Activated naive CD4-positive, alpha-beta T cell treated with anti-CD3 and anti-CD28 coated beads, Interleukin-2, amount 50 U/mL, for 24 hours (primary cell): ENCODE results near the gene NID2.

Experiments
- H3K27ac Mint-ChIP-seq: one replicate; pipeline ENCODE4 v1.8.0; 2021; ENCODE audit warnings: mild to moderate bottlenecking, mixed read lengths
- H3K27me3 Mint-ChIP-seq: one replicate; pipeline ENCODE4 v1.8.0; 2021; ENCODE audit warnings: mixed read lengths
- H3K36me3 Mint-ChIP-seq: one replicate; pipeline ENCODE4 v1.8.0; 2021; ENCODE audit warnings: mixed read lengths
- H3K4me1 Mint-ChIP-seq: one replicate; pipeline ENCODE4 v1.8.0; 2021; ENCODE audit warnings: mixed read lengths
- H3K4me3 Mint-ChIP-seq: one replicate; pipeline ENCODE4 v1.8.0; 2021; ENCODE audit warnings: mild to moderate bottlenecking, mixed read lengths
- H3K9me3 Mint-ChIP-seq: one replicate; pipeline ENCODE4 v1.8.0; 2021; ENCODE audit warnings: mixed read lengths

Gene NID2

DNA sequence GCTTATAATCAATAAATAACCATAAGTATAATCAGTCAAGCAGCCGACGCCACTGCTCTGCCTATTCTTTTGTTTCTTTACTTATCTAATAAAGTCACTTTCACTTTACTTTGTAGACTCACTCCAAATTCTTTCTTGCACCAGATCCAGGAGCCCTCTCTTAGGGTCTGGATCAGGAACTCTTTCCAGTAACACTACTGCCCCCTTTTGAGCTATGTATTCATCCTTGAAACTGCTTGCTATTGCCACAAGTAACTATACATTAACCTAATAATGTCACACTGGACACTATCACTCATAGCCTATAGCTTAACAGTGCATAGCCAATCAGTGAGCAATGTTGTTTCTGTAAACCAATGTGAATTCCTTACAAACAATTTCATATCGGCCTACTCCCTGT lies 2.8 kb upstream of the NID2 start:
- peaks cover 9% of the 10 kb centered on the region for H3K9me3 Mint-ChIP-seq
- no peak overlapping the region for H3K27ac Mint-ChIP-seq
- H3K4me3 Mint-ChIP-seq: no peak overlapping the region
- peaks cover 33% of the 10 kb centered on the region for H3K27me3 Mint-ChIP-seq
- H3K36me3 Mint-ChIP-seq: peaks cover 3% of the 10 kb centered on the region
- H3K4me1 Mint-ChIP-seq: peaks cover 17% of the 10 kb centered on the region

DNA sequence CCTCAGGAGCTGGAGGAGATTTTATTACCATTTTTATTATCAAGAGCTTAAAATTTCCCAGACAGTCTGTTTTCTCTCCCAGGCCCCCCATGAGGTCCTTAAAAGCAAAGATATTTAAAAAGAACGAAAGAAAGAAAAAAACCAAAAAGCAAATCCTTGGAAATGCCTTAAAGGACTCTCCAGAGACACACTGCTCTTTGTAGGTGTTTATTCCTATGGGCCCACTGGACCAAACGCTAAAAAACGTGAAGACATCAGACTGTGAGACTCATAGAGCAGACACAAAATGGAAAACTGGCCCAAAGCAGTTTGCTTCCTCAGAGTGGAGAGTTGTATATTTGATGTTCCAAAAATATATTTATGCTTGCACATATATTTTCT lies 1.2 kb upstream of the NID2 start:
- Mint-ChIP-seq H3K4me3 (no peak overlapping the region), H3K27me3 (peaks cover 34% of the 10 kb centered on the region), H3K9me3 (peaks cover 9% of the 10 kb centered on the region), H3K4me1 (peaks cover 17% of the 10 kb centered on the region), H3K27ac (no peak overlapping the region), H3K36me3 (peaks cover 3% of the 10 kb centered on the region)

DNA sequence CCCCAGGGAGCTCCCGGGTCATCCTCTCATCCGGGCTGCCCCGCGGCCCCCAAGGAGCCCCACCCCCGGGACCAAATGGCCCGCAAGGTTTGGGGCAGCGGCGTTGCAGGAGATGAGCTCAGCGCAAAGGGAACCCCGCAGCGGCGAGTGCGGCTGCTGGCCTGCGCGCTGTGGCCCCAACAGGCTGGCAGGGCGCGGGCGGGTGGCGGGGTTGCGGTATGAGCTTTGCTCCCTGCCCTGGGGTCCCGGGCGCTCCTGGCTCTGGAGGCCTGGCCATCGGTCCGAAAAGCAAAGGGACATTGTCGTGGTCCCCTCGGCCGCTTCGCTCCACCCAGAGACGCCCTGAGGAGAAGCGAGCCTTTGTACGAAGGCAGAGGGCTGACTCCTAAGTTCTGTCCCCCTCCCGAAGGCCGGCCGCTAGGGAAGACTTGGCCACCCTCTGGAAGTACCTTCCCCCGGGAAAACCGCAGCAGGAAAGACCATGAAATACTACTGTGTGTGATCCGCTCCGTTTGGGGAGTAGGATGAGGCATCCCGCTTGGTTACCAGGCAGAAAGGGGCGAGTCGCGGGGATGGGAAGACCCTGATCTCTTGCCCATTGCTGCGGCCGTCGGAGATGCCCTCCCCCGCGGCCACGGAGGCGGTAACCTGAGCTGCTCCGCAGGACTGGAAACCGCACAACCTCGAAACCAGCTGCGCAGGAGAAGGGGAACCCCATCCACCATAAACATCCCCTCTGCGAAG lies 620 bp upstream of the NID2 start:
- peaks cover 34% of the 10 kb centered on the region for H3K27me3 Mint-ChIP-seq
- H3K9me3 Mint-ChIP-seq: peaks cover 7% of the 10 kb centered on the region
- H3K36me3 Mint-ChIP-seq: peaks cover 3% of the 10 kb centered on the region
- H3K4me1 Mint-ChIP-seq: peaks cover 17% of the 10 kb centered on the region
- no peak overlapping the region for H3K27ac Mint-ChIP-seq
- peak overlapping the region; percentile 32 for H3K4me3 Mint-ChIP-seq

DNA sequence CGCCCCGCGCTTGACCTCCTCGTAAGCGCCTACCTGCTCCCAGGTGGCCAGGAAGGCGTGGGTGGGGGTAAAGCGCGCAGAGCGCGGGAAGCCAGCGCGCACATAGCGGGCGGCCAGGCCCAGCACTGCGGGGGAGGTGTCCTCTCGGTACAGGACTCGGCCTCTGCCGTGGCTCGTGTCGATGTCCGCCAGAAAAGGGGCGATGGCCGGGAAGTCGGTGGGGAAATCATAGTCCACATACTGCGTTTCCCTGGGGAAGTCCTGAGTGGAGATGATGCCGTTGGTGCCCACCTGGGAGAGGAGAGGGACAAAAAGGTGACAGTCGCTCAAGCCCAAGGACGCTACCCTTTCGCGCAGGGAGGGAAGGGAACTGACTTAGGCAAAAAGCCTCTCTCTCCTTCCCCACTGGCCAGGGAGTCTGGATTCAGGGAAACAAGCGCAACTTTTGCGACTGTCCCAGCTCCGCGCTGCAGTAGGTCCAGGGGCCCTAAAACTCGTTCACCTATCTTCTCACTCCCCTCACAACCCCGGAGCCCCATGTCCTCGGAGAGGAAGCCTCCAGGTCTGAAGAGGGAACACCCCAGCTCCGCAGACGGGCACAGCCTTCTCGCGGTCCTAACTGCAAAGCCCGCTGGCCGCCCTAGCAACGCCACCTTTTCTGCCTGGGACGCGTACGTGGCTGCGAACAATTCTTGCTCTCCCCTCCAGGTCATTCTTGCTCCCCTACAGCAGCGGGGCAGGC lies 815 bp downstream of the NID2 start:
- H3K4me3 Mint-ChIP-seq: peak overlapping the region; percentile 61
- peaks cover 12% of the 10 kb centered on the region for H3K4me1 Mint-ChIP-seq
- no peak overlapping the region for H3K27ac Mint-ChIP-seq
- peaks cover 34% of the 10 kb centered on the region for H3K27me3 Mint-ChIP-seq
- no peaks in the 10 kb centered on the region for H3K9me3 Mint-ChIP-seq
- H3K36me3 Mint-ChIP-seq: no peaks in the 10 kb centered on the region

DNA sequence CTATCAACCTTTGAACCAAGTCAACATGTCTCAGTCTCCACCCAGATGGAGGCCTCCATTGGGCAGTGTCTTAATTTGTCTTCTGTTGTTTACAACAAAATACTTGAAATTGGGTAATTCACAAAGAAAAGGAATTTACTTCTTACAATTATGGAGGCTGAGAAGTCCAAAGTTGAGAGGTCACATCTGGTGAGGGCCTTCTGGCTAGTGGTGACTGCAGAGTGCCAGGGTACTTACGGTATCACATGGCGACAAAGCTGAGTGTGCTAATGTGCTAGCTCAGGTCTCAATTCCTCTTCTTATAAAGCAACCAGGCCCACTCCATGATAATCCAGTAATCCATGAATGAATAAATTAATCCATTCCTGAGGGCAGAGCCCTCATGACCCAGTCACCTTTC lies 4.7 kb downstream of the NID2 start:
- Mint-ChIP-seq H3K4me3 (no peak overlapping the region), H3K9me3 (no peaks in the 10 kb centered on the region), H3K36me3 (no peaks in the 10 kb centered on the region), H3K27me3 (peaks cover 16% of the 10 kb centered on the region), H3K4me1 (peaks cover 5% of the 10 kb centered on the region), H3K27ac (no peak overlapping the region)

DNA sequence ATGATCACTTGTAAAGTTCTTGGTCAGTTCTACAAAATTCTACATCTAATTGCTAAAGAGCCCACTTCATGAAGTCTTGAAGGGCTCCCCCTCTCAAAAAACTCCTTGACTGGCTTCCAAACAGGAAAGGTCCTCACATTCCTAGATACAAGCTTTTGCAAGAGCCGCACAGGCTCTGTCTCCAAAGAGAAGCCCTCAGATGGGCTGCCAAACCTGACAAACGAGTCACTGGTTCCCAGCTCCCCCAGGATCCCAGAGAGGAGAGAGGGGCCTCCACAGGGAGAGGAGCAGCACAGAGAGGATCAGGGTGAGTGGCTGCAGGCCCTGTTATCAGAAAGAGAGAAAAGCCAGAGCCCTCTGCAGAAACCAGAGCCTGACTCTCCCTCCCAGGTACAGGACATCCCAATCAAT lies 5.8 kb downstream of the NID2 start:
- H3K27me3 Mint-ChIP-seq: peaks cover 16% of the 10 kb centered on the region
- H3K36me3 Mint-ChIP-seq: no peaks in the 10 kb centered on the region
- H3K4me3 Mint-ChIP-seq: no peak overlapping the region
- H3K9me3 Mint-ChIP-seq: no peaks in the 10 kb centered on the region
- H3K4me1 Mint-ChIP-seq: no peaks in the 10 kb centered on the region
- no peak overlapping the region for H3K27ac Mint-ChIP-seq

DNA sequence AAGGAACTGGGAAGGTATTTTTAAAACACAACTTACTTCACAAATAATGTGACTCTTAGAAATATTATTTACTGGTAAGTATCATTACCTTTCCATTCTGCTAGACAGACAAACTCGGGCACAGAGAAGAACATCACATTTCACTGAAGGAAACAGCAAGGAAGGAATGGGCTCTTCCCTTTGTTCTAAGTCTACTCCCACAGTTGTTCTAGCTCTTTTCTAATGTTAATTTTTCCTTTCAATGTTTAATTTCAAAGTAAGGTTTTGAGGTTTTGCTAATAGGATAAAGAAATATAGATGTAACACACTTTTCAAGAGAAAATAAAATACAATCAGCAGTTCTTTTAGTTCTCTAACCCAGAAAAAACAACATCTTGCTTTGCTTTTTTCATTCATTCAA lies 7.0 kb downstream of the NID2 start:
- Mint-ChIP-seq H3K36me3 (no peaks in the 10 kb centered on the region), H3K9me3 (no peaks in the 10 kb centered on the region), H3K27me3 (peaks cover 10% of the 10 kb centered on the region), H3K4me1 (no peaks in the 10 kb centered on the region), H3K27ac (no peak overlapping the region), H3K4me3 (no peak overlapping the region)

DNA sequence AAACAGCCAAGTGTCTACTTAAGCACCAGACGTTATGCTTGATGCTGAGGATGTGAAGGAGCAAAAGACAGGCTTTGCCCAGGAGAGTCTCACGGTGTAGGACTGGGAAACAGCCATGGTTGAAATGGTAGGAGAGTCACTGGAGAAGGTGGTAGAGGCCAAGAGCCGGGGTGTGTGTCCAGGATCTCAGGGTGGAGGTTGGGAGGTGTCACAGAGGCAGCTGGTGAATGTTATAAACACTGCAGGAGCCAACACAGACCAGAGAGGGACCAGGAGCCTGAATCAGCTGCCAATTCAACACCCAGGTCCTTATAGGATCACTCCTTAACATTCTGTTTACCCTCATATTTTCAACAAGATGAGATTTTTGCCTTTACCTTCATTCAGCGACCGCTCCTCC lies 7.5 kb downstream of the NID2 start:
- Mint-ChIP-seq H3K4me1 (no peaks in the 10 kb centered on the region), H3K4me3 (no peak overlapping the region), H3K27me3 (peaks cover 6% of the 10 kb centered on the region), H3K27ac (no peak overlapping the region), H3K36me3 (no peaks in the 10 kb centered on the region), H3K9me3 (no peaks in the 10 kb centered on the region)

DNA sequence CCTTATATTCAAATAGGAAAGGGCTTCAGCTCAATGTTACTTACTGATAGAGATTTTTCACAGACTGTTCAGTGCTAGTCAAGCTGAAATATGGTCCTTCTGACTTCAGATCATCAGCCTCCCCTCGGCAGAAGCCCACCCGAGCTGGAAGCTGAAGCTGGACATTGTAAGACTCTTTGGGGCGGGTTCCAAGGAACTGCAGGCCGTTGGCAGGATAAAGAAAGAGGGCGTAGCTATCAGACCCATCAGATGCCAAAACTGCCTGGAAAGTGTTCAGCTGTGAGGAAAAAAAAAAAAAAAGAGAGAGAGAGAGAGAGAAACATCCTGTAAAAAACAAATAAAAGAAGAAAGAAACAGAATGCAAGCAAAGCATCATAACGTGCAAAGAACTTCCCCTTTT lies 8.8 kb downstream of the NID2 start:
- peaks cover 8% of the 10 kb centered on the region for H3K27me3 Mint-ChIP-seq
- H3K4me1 Mint-ChIP-seq: no peaks in the 10 kb centered on the region
- H3K36me3 Mint-ChIP-seq: no peaks in the 10 kb centered on the region

DNA sequence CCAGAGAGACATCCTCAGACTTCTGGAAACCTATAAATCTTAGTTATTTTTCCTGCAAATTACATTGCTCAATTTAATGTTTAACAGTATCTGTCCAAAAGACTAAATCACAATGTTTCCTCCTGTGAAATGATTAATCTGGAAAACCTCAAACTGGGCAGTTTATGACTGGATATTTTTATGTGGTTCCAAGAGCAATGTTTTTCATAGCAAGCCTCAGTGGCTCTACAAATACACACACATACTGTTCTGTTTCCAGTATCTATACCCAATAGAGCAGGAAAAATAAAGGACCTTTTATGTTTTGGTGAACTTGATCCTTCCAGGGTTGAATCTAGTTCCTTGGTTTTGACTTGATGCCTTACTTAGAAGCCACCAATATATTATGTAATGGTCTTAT lies 9.2 kb downstream of the NID2 start:
- Mint-ChIP-seq H3K27me3 (peaks cover 8% of the 10 kb centered on the region), H3K4me1 (no peaks in the 10 kb centered on the region), H3K4me3 (no peak overlapping the region), H3K9me3 (no peaks in the 10 kb centered on the region), H3K27ac (no peak overlapping the region), H3K36me3 (no peaks in the 10 kb centered on the region)

More for the DNA sequence above, 8.8 kb downstream of the NID2 start:
- no peak overlapping the region for H3K27ac Mint-ChIP-seq
- H3K9me3 Mint-ChIP-seq: no peaks in the 10 kb centered on the region
- H3K4me3 Mint-ChIP-seq: no peak overlapping the region

DNA sequence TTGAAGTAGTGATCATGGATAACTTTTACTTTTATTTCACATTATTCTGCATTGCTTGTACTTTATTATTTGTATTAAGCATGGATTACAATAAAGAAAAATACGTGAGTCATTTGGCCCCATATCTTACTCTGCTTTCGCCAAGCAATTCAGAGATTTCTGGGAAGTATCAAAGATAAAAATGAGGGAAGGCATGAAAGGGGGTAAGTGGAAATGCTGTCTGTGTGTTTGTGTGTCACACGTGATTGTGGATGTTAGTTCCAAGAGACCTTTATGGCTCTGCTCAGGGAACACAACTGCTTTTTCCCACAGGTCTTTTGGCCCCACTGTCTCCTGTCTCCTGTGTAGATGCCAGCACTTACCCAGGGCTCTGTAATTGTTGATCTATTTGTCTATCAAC lies 10.5 kb downstream of the NID2 start:
- Mint-ChIP-seq H3K27me3 (peaks cover 8% of the 10 kb centered on the region), H3K9me3 (no peaks in the 10 kb centered on the region)

DNA sequence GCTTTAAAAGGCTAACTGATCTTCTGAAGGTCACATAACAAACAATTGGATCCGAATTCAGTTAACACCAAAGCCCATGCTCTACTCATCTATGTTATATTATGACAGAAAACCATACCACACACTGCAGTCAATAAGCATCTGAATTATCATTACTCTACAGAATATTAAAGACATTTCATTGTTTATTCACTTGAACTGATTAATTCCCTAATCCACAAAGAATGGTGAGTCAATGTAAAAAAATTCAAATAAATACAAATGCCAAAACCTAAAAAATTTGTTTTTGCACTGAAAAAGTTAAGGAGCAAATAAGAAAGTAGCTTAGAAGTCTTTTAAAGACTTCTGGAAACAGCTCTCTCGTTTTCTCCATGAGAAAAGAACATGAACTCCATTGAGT lies 13.7 kb downstream of the NID2 start:
- Mint-ChIP-seq H3K4me3 (no peak overlapping the region), H3K36me3 (no peaks in the 10 kb centered on the region), H3K27me3 (peaks cover 5% of the 10 kb centered on the region), H3K4me1 (no peaks in the 10 kb centered on the region), H3K9me3 (no peaks in the 10 kb centered on the region), H3K27ac (no peak overlapping the region)

More for the DNA sequence above, 10.5 kb downstream of the NID2 start:
- Mint-ChIP-seq H3K36me3 (no peaks in the 10 kb centered on the region), H3K4me3 (no peak overlapping the region), H3K4me1 (no peaks in the 10 kb centered on the region), H3K27ac (no peak overlapping the region)

DNA sequence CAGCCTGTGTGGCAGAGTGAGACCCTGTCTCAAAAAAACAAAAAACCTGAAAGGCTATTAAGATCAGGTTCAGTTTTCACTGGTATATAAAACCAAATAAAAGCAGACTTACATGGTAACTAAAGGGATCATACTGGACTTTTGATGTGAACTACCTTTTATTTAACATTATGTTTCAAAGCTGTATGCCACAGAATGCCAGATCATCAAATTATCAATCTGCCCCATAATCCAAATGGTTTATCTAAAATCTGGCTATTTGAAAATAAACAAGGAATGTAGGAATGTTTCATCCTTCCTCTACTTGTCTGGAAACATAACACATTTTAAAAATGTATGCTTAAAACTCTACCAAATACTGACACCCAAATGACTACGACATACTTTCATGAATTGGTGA lies 14.2 kb downstream of the NID2 start:
- Mint-ChIP-seq H3K36me3 (no peaks in the 10 kb centered on the region), H3K9me3 (no peaks in the 10 kb centered on the region), H3K27me3 (peaks cover 2% of the 10 kb centered on the region), H3K4me1 (no peaks in the 10 kb centered on the region), H3K4me3 (no peak overlapping the region), H3K27ac (no peak overlapping the region)

DNA sequence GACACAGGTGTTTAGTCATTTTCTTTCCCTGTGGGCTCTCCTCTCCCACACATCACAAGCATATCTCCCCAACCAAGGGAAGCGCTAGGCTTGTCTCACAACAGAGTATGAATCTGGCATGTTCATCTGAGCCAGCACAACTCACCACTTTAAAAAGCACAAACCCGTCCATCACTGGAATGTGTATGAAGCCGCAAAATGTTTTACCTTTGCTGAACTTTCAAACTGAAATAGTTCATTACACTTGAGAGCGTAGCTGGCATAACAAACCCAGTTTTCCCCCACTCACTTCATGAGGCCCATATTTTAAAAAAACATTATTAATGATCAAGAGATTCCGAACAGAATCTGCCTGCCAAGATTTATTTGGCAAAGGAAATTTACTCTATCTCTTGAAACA lies 15.8 kb downstream of the NID2 start:
- Mint-ChIP-seq H3K27me3 (peaks cover 2% of the 10 kb centered on the region), H3K4me1 (no peaks in the 10 kb centered on the region)

DNA sequence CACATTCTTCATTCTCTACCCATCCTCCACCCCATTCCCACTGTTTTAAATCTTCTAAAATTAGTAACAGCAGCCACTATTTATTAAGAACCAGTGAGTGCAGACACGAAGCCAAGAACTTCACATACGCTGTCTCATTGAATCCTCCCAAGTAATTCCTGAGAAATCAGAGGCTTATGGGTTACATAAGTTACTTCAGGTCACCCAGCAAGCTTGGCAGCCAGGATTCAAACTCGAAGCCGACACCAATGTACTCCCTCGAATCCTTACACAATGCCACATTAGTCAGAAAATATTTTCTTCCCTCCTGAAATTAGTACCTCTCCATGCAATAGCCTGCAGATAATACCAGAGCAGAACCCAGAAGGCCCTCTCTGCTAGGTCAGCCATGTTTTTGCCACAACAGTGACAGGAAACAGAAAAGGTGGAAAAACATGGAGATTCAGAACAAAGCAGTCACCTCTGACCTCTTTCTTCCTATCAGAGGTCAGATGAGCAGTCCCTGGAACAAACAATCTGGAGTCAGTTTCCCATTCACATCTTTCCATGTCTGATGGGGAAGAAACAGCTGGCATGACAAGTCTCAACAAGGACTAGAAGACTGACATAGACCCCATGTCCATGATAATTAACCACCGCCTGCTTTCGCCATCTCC lies 16.4 kb downstream of the NID2 start:
- Mint-ChIP-seq H3K4me1 (no peaks in the 10 kb centered on the region), H3K36me3 (no peaks in the 10 kb centered on the region), H3K27me3 (peaks cover 2% of the 10 kb centered on the region), H3K27ac (no peak overlapping the region), H3K4me3 (no peak overlapping the region), H3K9me3 (no peaks in the 10 kb centered on the region)

More for the DNA sequence above, 15.8 kb downstream of the NID2 start:
- Mint-ChIP-seq H3K9me3 (no peaks in the 10 kb centered on the region), H3K27ac (no peak overlapping the region), H3K36me3 (no peaks in the 10 kb centered on the region), H3K4me3 (no peak overlapping the region)

DNA sequence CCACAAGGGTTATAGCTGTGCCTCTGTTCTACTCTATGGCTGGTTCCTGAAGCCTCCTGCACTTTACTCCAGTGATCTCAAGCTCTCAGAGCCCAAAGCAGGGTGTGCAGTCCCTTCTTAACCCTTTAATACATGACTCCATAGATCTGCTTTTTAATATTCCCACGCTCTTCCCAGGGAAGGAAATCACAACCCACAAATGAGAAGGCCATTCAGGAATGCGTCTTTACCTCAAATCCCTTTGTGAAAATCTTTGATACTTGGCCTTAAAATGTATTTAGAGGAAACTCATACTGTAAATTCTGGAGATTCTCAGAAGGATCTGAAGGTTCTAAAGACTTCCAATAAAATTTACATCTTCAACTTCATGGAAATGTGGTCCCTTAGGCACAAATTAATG lies 17.0 kb downstream of the NID2 start:
- Mint-ChIP-seq H3K27ac (no peak overlapping the region), H3K4me3 (no peak overlapping the region), H3K9me3 (no peaks in the 10 kb centered on the region), H3K4me1 (no peaks in the 10 kb centered on the region), H3K27me3 (peaks cover 2% of the 10 kb centered on the region), H3K36me3 (no peaks in the 10 kb centered on the region)
